Neural progenitor cell (in vitro differentiated cells): ENCODE data around the gene GSX2.

Experiments
- EZH2 ChIP-seq: fragments of 200-600 bp; sonication (generic); IDR thresholded peaks from 2 replicates; pipeline ENCODE4 v1.6.1; 2017; ENCODE audit warnings: antibody characterized with exemption, mild to moderate bottlenecking, moderate library complexity
- EZH2phosphoT487 ChIP-seq: fragments of 200-600 bp; sonication (generic); IDR thresholded peaks from 2 replicates; pipeline ENCODE4 v1.6.1; 2017; ENCODE audit warnings: antibody characterized with exemption
- TF ChIP-seq, protein P1 (sequence below): fragments of 200-600 bp; sonication (generic); IDR thresholded peaks from 2 replicates; pipeline ENCODE4 v1.5.1; 2017; ENCODE audit warnings: antibody characterized with exemption, mild to moderate bottlenecking

GRCh38 chr4:54061873-54062272, 38.1 kb upstream of the GSX2 start:
- TF ChIP-seq, protein P1, sequence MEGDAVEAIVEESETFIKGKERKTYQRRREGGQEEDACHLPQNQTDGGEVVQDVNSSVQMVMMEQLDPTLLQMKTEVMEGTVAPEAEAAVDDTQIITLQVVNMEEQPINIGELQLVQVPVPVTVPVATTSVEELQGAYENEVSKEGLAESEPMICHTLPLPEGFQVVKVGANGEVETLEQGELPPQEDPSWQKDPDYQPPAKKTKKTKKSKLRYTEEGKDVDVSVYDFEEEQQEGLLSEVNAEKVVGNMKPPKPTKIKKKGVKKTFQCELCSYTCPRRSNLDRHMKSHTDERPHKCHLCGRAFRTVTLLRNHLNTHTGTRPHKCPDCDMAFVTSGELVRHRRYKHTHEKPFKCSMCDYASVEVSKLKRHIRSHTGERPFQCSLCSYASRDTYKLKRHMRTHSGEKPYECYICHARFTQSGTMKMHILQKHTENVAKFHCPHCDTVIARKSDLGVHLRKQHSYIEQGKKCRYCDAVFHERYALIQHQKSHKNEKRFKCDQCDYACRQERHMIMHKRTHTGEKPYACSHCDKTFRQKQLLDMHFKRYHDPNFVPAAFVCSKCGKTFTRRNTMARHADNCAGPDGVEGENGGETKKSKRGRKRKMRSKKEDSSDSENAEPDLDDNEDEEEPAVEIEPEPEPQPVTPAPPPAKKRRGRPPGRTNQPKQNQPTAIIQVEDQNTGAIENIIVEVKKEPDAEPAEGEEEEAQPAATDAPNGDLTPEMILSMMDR: no peak
- TF ChIP-seq EZH2 (no peak), EZH2phosphoT487 (no peak)
